Uterus (tissue), 4 donors: ENCODE measurements around the gene MARVELD1. TPM values are rescaled to one million over a fixed set of nuclear protein-coding genes. Genes with fewer than 3 reads are reported as not detected.

Experiments used
- DNase-seq, 2 donors: peaks; one replicate each; pipeline ENCODE4 v3.0.0-alpha.2; 2019 to 2020
- H3K27ac ChIP-seq, 2 donors: fragments of 200-600 bp; sonication (generic); 1 replicate in 1 of 2; 2 replicates in 1 of 2; pipeline ENCODE4 v1.5.1; 2016 to 2018
- H3K27me3 ChIP-seq, 2 donors: fragments of 200-600 bp; sonication (generic); one replicate each; pipeline ENCODE4 v1.5.1; 2018 to 2019; ENCODE audit warnings: control low read depth in 1 of 2
- H3K36me3 ChIP-seq, 2 donors: fragments of 200-600 bp; sonication (generic); one replicate each; pipeline ENCODE4 v1.5.1; 2019; ENCODE audit warnings: control low read depth in 1 of 2
- H3K4me1 ChIP-seq, 2 donors: fragments of 200-600 bp; sonication (generic); one replicate each; pipeline ENCODE4 v1.5.1; 2018 to 2019; ENCODE audit warnings: control low read depth in 1 of 2
- H3K4me3 ChIP-seq, 2 donors: fragments of 200-600 bp; sonication (generic); 1 replicate in 1 of 2; 2 replicates in 1 of 2; pipeline ENCODE4 v1.5.1; 2018 to 2019; ENCODE audit warnings: mild to moderate bottlenecking in 1 of 2
- H3K9me3 ChIP-seq, 2 donors: fragments of 200-600 bp; sonication (generic); one replicate each; pipeline ENCODE4 v1.5.1; 2019; ENCODE audit warnings: control low read depth in 1 of 2
- POLR2A ChIP-seq, 2 donors: fragments of 450-650 bp; IDR thresholded peaks; one replicate each; pipeline ENCODE4 v1.6.1; 2016; ENCODE audit warnings: antibody characterized with exemption in 2 of 2, mild to moderate bottlenecking in 1 of 2, moderate library complexity in 1 of 2
- intact Hi-C: fragments of 100-400 bp; cut with DNase I; formaldehyde crosslinking; loops from one replicate; pipeline ENCODE4 v1.15.1; 2023; ENCODE audit warnings: low total_unique reads
- total RNA-seq, 4 donors: library from RNA; depleted of rRNA in 3 of 4; stranded (reverse); fragments of >200 nt in 3 of 4; gene quantifications; one replicate each; pipeline versions ENCODE4 v1.1.0 to v1.2.4, GENCODE V29; 2014 to 2023
- TF ChIP-seq, protein P1 (sequence below), 4 experiments: fragments of 200-600 bp in 2 of 4; fragments of 450-650 bp in 2 of 4; sonication (generic) in 2 of 4; IDR thresholded peaks; one replicate each; pipeline ENCODE4 v1.5.1; 2016 to 2019; ENCODE audit warnings: antibody characterized with exemption in 4 of 4, mild to moderate bottlenecking in 2 of 4, moderate library complexity in 1 of 4
- donor health status: DM: yes; HTN: yes; CAD: no.

Gene MARVELD1
- total RNA-seq, 4 donors from 2014 or later, result 36.9 to 158 (median 59.4) TPM

DNA sequence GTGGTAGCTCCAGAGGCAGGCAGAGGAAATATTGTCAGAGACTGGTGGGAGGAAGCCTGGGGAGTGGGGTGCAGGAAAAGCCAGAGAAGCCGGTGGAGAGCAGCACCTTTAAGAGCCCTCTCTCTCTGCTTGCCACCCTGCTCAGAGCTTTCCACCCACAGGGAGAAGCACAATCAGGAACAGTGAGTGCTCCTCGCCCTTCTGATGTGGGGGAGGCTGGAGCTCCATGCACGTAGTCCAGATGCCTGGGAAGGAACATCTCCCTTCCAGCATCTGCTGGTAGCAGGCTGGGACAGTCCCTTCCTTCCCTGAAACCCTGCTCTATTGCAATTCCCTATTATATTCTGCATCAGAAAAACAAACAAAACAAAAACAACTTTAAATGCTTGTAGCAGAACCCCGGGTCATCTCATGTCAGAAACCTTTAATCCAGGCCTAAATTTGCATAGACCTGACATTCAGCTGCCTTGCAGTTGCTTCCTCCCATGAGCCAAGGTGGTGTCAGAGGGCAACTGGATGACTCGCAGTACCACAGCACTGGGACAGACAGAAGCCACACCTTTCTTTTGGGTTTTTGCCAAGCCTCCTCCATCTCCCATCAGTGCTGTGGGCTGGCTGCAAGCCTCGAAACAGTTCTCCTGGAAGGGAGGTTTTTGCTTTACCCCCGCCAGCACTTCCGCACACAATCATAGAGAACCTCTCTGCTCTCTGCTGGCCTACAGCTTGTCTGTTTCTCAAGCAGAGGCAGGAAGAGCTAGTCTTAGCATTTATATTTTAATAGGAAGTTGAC is 39.6 kb upstream of the MARVELD1 start:
- intact Hi-C loops, result no loop called here
- H3K4me3 ChIP-seq, result no peak overlapping the region
- H3K9me3 ChIP-seq, result no peaks in the 10 kb centered on the region
- H3K27me3 ChIP-seq, result no peaks in the 10 kb centered on the region
- H3K4me1 ChIP-seq, result no peaks in the 10 kb centered on the region
- no peaks in the 10 kb centered on the region for H3K36me3 ChIP-seq
- DNase-seq, result peak; percentile 38 to 54
- peak overlapping the region; percentile 24 to 69 for H3K27ac ChIP-seq
- TF ChIP-seq POLR2A (IDR thresholded peaks at IDR 0.05), result no peak
- TF ChIP-seq, protein P1, sequence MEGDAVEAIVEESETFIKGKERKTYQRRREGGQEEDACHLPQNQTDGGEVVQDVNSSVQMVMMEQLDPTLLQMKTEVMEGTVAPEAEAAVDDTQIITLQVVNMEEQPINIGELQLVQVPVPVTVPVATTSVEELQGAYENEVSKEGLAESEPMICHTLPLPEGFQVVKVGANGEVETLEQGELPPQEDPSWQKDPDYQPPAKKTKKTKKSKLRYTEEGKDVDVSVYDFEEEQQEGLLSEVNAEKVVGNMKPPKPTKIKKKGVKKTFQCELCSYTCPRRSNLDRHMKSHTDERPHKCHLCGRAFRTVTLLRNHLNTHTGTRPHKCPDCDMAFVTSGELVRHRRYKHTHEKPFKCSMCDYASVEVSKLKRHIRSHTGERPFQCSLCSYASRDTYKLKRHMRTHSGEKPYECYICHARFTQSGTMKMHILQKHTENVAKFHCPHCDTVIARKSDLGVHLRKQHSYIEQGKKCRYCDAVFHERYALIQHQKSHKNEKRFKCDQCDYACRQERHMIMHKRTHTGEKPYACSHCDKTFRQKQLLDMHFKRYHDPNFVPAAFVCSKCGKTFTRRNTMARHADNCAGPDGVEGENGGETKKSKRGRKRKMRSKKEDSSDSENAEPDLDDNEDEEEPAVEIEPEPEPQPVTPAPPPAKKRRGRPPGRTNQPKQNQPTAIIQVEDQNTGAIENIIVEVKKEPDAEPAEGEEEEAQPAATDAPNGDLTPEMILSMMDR (IDR thresholded peaks at IDR 0.05), result no peak

DNA sequence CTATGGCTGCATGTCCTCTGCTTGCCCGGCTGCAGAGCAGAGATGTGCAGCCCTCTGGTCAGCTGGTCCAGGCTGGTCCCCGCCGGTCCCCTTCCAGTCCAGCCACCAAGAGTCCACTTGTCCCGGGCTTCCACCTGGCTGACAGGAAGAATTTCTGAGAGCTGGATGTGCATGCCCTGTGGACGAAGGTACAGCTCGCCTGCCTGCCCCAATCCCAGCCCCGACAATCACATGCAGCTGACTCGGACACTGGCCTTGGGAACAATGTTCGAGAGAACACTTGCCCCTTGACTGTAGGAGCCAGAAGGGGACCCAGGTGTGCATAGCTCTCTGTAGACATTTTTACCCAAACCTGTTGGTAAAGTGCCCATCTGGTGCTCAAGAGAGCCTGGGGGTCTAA is 38.3 kb upstream of the MARVELD1 start:
- TF ChIP-seq, protein P1 (IDR thresholded peaks at IDR 0.05), result no peak
- no peak for TF ChIP-seq POLR2A (IDR thresholded peaks at IDR 0.05)
- H3K4me1 ChIP-seq, result no peaks in the 10 kb centered on the region
- no peak overlapping the region for H3K4me3 ChIP-seq
- peak overlapping the region in 1 of 2 donors; percentile 69 for H3K27ac ChIP-seq
- no peak for DNase-seq
- no peaks in the 10 kb centered on the region for H3K9me3 ChIP-seq
- no peaks in the 10 kb centered on the region for H3K27me3 ChIP-seq
- H3K36me3 ChIP-seq, result no peaks in the 10 kb centered on the region
- intact Hi-C loops, result loop anchor here (5.0 kb wide), 1 partner anchor 57 kb away; no protein-coding TSS in a partner anchor

DNA sequence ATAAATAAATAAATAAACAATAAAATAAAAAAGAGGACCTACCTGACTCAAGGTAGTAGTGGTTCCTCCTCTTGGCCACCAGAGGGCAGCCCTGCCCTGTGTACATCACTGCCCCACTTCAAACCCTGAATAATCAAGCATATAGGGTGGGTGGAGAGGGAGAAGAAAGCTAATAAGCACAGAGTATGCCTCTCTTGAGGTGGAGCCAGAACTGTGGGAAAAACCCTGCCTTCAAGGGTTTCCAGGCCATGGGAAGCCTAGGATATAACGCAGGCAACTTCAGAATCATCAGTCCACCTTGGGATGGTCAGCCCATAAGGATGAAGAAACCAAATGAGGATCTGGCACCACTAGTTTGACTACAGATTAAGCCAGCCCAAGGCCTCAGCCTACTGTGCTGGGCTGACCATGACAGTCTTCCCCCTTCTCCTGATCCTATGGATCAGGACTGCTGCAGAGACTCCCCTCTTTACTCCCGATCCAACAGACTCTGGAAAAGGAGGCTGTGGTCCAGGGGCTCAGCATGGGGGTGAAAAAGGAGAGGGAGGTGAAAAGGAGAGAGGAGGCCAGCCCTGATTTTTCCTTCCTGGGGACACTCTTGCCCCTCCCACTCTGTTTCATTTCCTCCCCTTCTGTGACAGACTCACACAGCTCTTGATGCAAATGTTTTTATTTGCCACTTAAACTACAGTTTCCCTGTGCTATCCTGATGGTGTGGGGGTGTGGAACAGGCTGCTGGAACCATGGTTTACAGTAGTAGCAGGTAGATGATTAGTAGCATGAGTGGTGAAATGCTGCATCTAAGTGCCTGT is 36.6 kb upstream of the MARVELD1 start:
- intact Hi-C loops, result loop anchor here (5.0 kb wide), 1 partner anchor 55 kb away; no protein-coding TSS in a partner anchor
- no peak overlapping the region for H3K4me3 ChIP-seq
- no peaks in the 10 kb centered on the region for H3K27me3 ChIP-seq
- TF ChIP-seq POLR2A (IDR thresholded peaks at IDR 0.05), result no peak
- TF ChIP-seq, protein P1 (IDR thresholded peaks at IDR 0.05), result peak; percentile 70 to 87 (median 78)
- H3K4me1 ChIP-seq, result no peaks in the 10 kb centered on the region
- no peak overlapping the region for H3K27ac ChIP-seq
- no peaks in the 10 kb centered on the region for H3K9me3 ChIP-seq
- H3K36me3 ChIP-seq, result no peaks in the 10 kb centered on the region
- peak; percentile 28 to 30 for DNase-seq

DNA sequence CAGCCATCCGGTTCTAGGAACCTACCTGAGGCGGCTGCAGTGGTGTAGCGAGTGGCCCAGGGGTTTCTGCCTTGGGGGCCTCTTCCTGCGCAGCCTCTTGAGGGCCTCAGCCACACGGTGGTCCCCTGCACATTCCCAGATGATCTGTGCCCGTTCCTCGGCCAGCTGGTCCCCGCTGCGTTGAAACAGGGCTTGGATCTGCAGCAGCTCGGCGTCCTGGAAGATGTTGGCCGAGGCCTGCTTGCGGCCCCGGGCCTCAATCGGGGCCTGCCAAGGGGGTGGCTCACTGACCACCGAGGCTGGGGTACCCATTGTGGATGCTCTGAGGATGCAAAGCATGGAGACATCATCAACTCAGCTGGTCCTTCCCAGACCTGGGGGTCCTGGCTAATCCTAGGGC is 33.9 kb upstream of the MARVELD1 start:
- no peak overlapping the region for H3K27ac ChIP-seq
- H3K36me3 ChIP-seq, result no peaks in the 10 kb centered on the region
- no peaks in the 10 kb centered on the region for H3K9me3 ChIP-seq
- intact Hi-C loops, result loop anchor here (5.0 kb wide), 1 partner anchor 53 kb away; no protein-coding TSS in a partner anchor
- TF ChIP-seq, protein P1 (IDR thresholded peaks at IDR 0.05), result no peak
- TF ChIP-seq POLR2A (IDR thresholded peaks at IDR 0.05), result no peak
- H3K4me1 ChIP-seq, result peaks cover 0 to under 1% of the 10 kb centered on the region in 2 donors
- DNase-seq, result no peak
- no peaks in the 10 kb centered on the region for H3K27me3 ChIP-seq
- no peak overlapping the region for H3K4me3 ChIP-seq

DNA sequence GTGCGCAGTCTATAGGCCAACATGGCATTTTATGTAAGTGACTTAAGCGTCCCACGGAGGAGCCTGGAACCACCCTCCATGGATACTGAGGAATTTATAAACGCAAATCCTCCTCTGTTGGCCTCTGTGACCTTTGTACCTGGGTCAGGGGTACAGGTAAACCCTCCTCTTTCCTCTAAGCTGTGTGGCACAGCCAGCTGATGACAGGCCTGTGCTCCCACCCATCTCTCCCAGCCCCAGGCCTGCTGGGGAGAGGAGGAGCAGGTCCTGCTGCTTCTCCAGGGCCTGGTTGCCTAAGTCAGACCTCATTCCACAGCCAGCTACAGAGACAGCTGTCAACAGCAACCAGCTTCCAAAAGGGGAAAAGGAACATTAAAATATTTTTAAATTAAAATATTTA is 31.5 kb upstream of the MARVELD1 start:
- no peak overlapping the region for H3K4me3 ChIP-seq
- H3K4me1 ChIP-seq, result peaks cover 6 to 7% of the 10 kb centered on the region in 2 donors
- H3K36me3 ChIP-seq, result no peaks in the 10 kb centered on the region
- peak overlapping the region; percentile 12 to 35 for H3K27ac ChIP-seq
- DNase-seq, result no peak
- H3K27me3 ChIP-seq, result no peaks in the 10 kb centered on the region
- TF ChIP-seq, protein P1 (IDR thresholded peaks at IDR 0.05), result no peak
- TF ChIP-seq POLR2A (IDR thresholded peaks at IDR 0.05), result no peak
- H3K9me3 ChIP-seq, result no peaks in the 10 kb centered on the region
- intact Hi-C loops, result no loop called here
